ENCODE measurements around the gene TNXB. TPM values are rescaled to one million over a fixed set of nuclear protein-coding genes. Genes with fewer than 3 reads are reported as not detected.

The TNXB gene
- total and polyA plus RNA-seq, 9 of the 15 experiments (the other 6 are each of a cell fraction or from before 2014, with no cell fraction given): 0.14 to 28.1 (median 12.4) TPM

- TF ChIP-seq BCOR (IDR thresholded peaks at IDR 0.05): no peak
- TF ChIP-seq GABPB2 (CRISPR knock-in tag; conservative IDR thresholded peaks at IDR 0.05): no peak
- no peak for TF ChIP-seq PRPF4 (IDR thresholded peaks at IDR 0.05; ENCODE audit: insufficient read depth, low read depth, low read length, poor library complexity, severe bottlenecking)
- TF ChIP-seq PCBP2 (IDR thresholded peaks at IDR 0.05; ENCODE audit: low read depth, low read length, poor library complexity, severe bottlenecking): no peak
- no peak for TF ChIP-seq HDAC1 (IDR thresholded peaks at IDR 0.05)
- TF ChIP-seq HDGF (IDR thresholded peaks at IDR 0.05): no peak
- TF ChIP-seq TCF15 (CRISPR knock-in tag; IDR thresholded peaks at IDR 0.05): no peak
- TF ChIP-seq FOXP4 (CRISPR knock-in tag; IDR thresholded peaks at IDR 0.05; ENCODE audit: borderline replicate concordance): peak; percentile 24; the same call in 1 of the 2 replicates
- TF ChIP-seq ZNF274 (IDR thresholded peaks at IDR 0.05; ENCODE audit: borderline replicate concordance, low read depth, low read length): no peak
- TF ChIP-seq KAT8 (IDR thresholded peaks at IDR 0.05; ENCODE audit: low read depth): no peak
- TF ChIP-seq CHD1 (IDR thresholded peaks at IDR 0.05; ENCODE audit: low read length): peak; percentile 72
- TF ChIP-seq, protein P1, sequence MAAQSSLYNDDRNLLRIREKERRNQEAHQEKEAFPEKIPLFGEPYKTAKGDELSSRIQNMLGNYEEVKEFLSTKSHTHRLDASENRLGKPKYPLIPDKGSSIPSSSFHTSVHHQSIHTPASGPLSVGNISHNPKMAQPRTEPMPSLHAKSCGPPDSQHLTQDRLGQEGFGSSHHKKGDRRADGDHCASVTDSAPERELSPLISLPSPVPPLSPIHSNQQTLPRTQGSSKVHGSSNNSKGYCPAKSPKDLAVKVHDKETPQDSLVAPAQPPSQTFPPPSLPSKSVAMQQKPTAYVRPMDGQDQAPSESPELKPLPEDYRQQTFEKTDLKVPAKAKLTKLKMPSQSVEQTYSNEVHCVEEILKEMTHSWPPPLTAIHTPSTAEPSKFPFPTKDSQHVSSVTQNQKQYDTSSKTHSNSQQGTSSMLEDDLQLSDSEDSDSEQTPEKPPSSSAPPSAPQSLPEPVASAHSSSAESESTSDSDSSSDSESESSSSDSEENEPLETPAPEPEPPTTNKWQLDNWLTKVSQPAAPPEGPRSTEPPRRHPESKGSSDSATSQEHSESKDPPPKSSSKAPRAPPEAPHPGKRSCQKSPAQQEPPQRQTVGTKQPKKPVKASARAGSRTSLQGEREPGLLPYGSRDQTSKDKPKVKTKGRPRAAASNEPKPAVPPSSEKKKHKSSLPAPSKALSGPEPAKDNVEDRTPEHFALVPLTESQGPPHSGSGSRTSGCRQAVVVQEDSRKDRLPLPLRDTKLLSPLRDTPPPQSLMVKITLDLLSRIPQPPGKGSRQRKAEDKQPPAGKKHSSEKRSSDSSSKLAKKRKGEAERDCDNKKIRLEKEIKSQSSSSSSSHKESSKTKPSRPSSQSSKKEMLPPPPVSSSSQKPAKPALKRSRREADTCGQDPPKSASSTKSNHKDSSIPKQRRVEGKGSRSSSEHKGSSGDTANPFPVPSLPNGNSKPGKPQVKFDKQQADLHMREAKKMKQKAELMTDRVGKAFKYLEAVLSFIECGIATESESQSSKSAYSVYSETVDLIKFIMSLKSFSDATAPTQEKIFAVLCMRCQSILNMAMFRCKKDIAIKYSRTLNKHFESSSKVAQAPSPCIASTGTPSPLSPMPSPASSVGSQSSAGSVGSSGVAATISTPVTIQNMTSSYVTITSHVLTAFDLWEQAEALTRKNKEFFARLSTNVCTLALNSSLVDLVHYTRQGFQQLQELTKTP (IDR thresholded peaks at IDR 0.05; ENCODE audit: low read depth in 1 of 2, partially characterized antibody in 2 of 2): peak in 1 of 2 experiments; percentile 16
- no peak for TF ChIP-seq ZNF165 (CRISPR knock-in tag; IDR thresholded peaks at IDR 0.05; ENCODE audit: borderline replicate concordance)
- no peak for TF ChIP-seq MCM3 (IDR thresholded peaks at IDR 0.05)
- TF ChIP-seq AFF4 (CRISPR knock-in tag; IDR thresholded peaks at IDR 0.05): peak; percentile 92
Observed at GRCh38 chr6:32153564-32154513, 44.7 kb upstream of the TNXB start, which contains the start of gene PPT2 (continued).

Data from K562 (cell line).